IMR-90 (cell line): ENCODE data around the gene DEPDC5. TPM values are rescaled to one million over a fixed set of nuclear protein-coding genes. Genes with fewer than 3 reads are reported as not detected.

Source experiments
- CEBPB ChIP-seq: IDR thresholded peaks from 2 replicates; pipeline ENCODE4 v1.6.1; 2012; ENCODE audit warnings: low read depth, low read length, improper control_type of control experiment
- MAFK ChIP-seq: IDR thresholded peaks from 2 replicates; pipeline ENCODE4 v1.6.1; 2012; ENCODE audit warnings: low read depth, low read length, improper control_type of control experiment
- NFE2L2 ChIP-seq: fragments of 150-350 bp; IDR thresholded peaks from 2 replicates; pipeline ENCODE4 v1.6.1; 2016; ENCODE audit warnings: low read depth, mild to moderate bottlenecking, low read length
- polyA plus RNA-seq, 3 experiments: library from polyadenylated mRNA; depleted of rRNA; stranded (reverse); fragments of >200 nt; gene quantifications; 2 replicates each; pipeline ENCODE4 v1.2.3, GENCODE V29; 2012; ENCODE audit warnings: low replicate concordance in 1 of 3
- total RNA-seq: library from RNA; depleted of rRNA; stranded (reverse); fragments of >200 nt; gene quantifications from 2 replicates; pipeline ENCODE4 v1.2.3, GENCODE V29; 2012

Gene DEPDC5
- total and polyA plus RNA-seq, 2 of the 4 experiments (the other 2 are of a cell fraction) = 6.6 to 12.9 TPM

DNA sequence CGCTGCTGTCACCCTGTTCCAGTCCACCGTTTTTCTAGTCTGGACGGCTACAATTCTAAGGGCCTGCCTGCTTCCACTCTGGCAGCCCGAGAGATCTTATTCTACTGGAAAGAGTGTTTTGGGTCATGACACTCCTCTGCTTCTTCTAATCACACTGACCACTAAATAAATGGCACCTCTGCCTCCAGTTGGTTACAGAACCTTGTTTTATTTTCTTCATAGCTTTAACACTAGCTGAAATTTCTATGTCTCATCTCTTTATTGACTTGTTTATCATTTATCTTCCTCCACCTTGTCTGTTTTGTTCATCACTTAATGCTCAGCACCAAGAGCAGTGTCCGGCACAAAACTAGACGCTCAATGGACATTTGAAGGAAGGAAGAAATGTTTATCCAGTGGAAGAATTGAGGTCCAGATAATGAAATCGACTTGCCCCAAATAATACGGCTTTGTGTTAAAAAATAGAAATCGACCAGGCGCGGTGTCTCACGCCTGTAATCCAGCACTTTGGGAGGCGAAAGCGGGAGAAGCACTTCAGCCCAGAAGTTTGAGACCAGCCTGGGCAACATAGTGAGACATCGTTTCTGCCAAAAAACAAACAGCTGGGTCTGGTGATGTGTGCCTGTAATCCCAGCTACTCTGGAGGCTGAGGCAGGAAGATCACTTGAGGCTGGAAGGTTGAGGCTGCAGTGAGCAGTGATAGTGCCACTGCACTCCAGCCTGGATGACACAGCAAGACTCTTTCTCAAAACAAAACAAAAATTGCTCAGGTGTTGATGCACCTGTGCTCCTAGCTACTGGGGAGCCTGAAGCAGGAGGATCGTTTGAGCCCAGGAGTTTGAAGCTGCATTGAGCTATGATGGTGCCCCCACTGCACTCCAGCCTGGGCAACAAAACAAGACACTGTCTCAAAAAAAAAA, 3.2 kb upstream of the DEPDC5 start (continued):
- TF ChIP-seq CEBPB = no peak
- TF ChIP-seq NFE2L2 = no peak
- TF ChIP-seq MAFK = no peak
